Stomach (tissue), 4 donors: ENCODE measurements around the gene ANKRD33B.

ENCODE experiments used
- CTCF ChIP-seq, 7 experiments: fragments of 450-650 bp in 4 of 7; fragments of 200-600 bp in 3 of 7; sonication (generic) in 3 of 7; IDR thresholded peaks; one replicate each; pipeline ENCODE4 v1.5.1; 2016 to 2019; ENCODE audit warnings: antibody characterized with exemption in 7 of 7, control low read depth in 2 of 7, mild to moderate bottlenecking in 1 of 7
- EP300 ChIP-seq: sonication (generic); formaldehyde crosslinking; IDR thresholded peaks from one replicate; pipeline ENCODE4 v1.6.1; 2017; ENCODE audit warnings: antibody characterized with exemption
- POLR2A ChIP-seq, 4 donors: fragments of 450-650 bp; IDR thresholded peaks; one replicate each; pipeline ENCODE4 v1.6.1; 2016; ENCODE audit warnings: antibody characterized with exemption in 4 of 4, control low read depth in 2 of 4, mild to moderate bottlenecking in 1 of 4, moderate library complexity in 1 of 4

GRCh38 chr5:10576121-10576789, 12.4 kb downstream of the ANKRD33B start:
- TF ChIP-seq CTCF (IDR thresholded peaks at IDR 0.05) (no peak), POLR2A (IDR thresholded peaks at IDR 0.05) (no peak), EP300 (no peak)
